ENCODE measurements around the gene P4HB. TPM values are rescaled to one million over a fixed set of nuclear protein-coding genes. Genes with fewer than 3 reads are reported as not detected.
A peak's percentile ranks its signal among the peaks of the same experiment; 100 is the strongest.

Gene P4HB
- total RNA-seq, 2 experiments from 2014 or later: 223 to 233 TPM

- H3K4me3 ChIP-seq (ENCODE audit: low read length): no peak overlapping the region
- ChIA-PET POLR2A (no interaction called here), CTCF (no interaction called here)
Observed at GRCh38 chr17:81839301-81839700, 21.0 kb downstream of the P4HB start.

GRCh38 chr17:81838753-81839255 is 21.5 kb downstream of the P4HB start:
- ATAC-seq (ENCODE audit: poor library complexity) (no peak), DNase-seq (no peak)
- Histone ChIP-seq H3K9me3 (ENCODE audit: control insufficient read depth in 1 of 2, insufficient read depth in 1 of 2, low read length in 2 of 2) (peaks cover 0 to 9% of the 10 kb centered on the region in 2 experiments), H3K4me1 (ENCODE audit: insufficient read depth, low read length) (peaks cover 4% of the 10 kb centered on the region), H3K36me3 (ENCODE audit: insufficient read depth, low read length) (peaks cover 12% of the 10 kb centered on the region), H3K27me3 (ENCODE audit: control insufficient read depth in 1 of 2, insufficient read depth in 2 of 2, low read length in 2 of 2) (no peaks in the 10 kb centered on the region), H3K4me3 (ENCODE audit: low read length) (no peak overlapping the region), H3K27ac (ENCODE audit: low read depth in 1 of 2, low read length in 2 of 2) (no peak overlapping the region)
- TF ChIP-seq CTCF (IDR thresholded peaks at IDR 0.05): no peak
- intact Hi-C loops (cut with DNase I, micrococcal nuclease): no loop called here
- H3K4me1 Mint-ChIP-seq (ENCODE audit: low read depth): peaks cover 1% of the 10 kb centered on the region
- CTCF ChIA-PET: no interaction called here
- H3K27me3 Mint-ChIP-seq: no peaks in the 10 kb centered on the region
- H3K4me3 Mint-ChIP-seq: no peak overlapping the region
- H3K9me3 Mint-ChIP-seq: no peaks in the 10 kb centered on the region
- H3K27ac Mint-ChIP-seq: no peak overlapping the region
- peaks cover 7% of the 10 kb centered on the region for H3K36me3 Mint-ChIP-seq (ENCODE audit: low read depth)
- POLR2A ChIA-PET: no interaction called here

More at GRCh38 chr17:81839301-81839700, 21.0 kb downstream of the P4HB start:
- no peak overlapping the region for H3K4me3 Mint-ChIP-seq
- no peak for TF ChIP-seq CTCF (IDR thresholded peaks at IDR 0.05)
- no peaks in the 10 kb centered on the region for H3K4me1 ChIP-seq (ENCODE audit: insufficient read depth, low read length)
- intact Hi-C loops (cut with DNase I, micrococcal nuclease): no loop called here
- peaks cover 0 to 12% of the 10 kb centered on the region in 2 experiments for H3K9me3 ChIP-seq (ENCODE audit: control insufficient read depth in 1 of 2, insufficient read depth in 1 of 2, low read length in 2 of 2)
- H3K4me1 Mint-ChIP-seq (ENCODE audit: low read depth): no peaks in the 10 kb centered on the region
- H3K36me3 Mint-ChIP-seq (ENCODE audit: low read depth): peaks cover 10% of the 10 kb centered on the region
- peaks cover 17% of the 10 kb centered on the region for H3K36me3 ChIP-seq (ENCODE audit: insufficient read depth, low read length)
- H3K27ac Mint-ChIP-seq: no peak overlapping the region
- no peak for DNase-seq
- no peak for ATAC-seq (ENCODE audit: poor library complexity)
- H3K9me3 Mint-ChIP-seq: no peaks in the 10 kb centered on the region
- no peaks in the 10 kb centered on the region for H3K27me3 Mint-ChIP-seq
- H3K27ac ChIP-seq (ENCODE audit: low read depth in 1 of 2, low read length in 2 of 2): no peak overlapping the region
- no peaks in the 10 kb centered on the region for H3K27me3 ChIP-seq (ENCODE audit: control insufficient read depth in 1 of 2, insufficient read depth in 2 of 2, low read length in 2 of 2)

GRCh38 chr17:81837641-81838040 is 22.7 kb downstream of the P4HB start:
- Histone ChIP-seq H3K4me3 (ENCODE audit: low read length) (no peak overlapping the region), H3K27me3 (ENCODE audit: control insufficient read depth in 1 of 2, insufficient read depth in 2 of 2, low read length in 2 of 2) (no peaks in the 10 kb centered on the region), H3K36me3 (ENCODE audit: insufficient read depth, low read length) (peaks cover under 1% of the 10 kb centered on the region), H3K27ac (ENCODE audit: low read depth in 1 of 2, low read length in 2 of 2) (no peak overlapping the region), H3K9me3 (ENCODE audit: control insufficient read depth in 1 of 2, insufficient read depth in 1 of 2, low read length in 2 of 2) (no peaks in the 10 kb centered on the region), H3K4me1 (ENCODE audit: insufficient read depth, low read length) (peaks cover 11% of the 10 kb centered on the region)
- H3K36me3 Mint-ChIP-seq (ENCODE audit: low read depth): no peaks in the 10 kb centered on the region
- no peaks in the 10 kb centered on the region for H3K9me3 Mint-ChIP-seq
- ATAC-seq (ENCODE audit: poor library complexity) (no peak), DNase-seq (peak in 2 of 14 experiments; percentile 57 to 63)
- no peak overlapping the region for H3K4me3 Mint-ChIP-seq
- intact Hi-C loops (cut with DNase I, micrococcal nuclease): no loop called here
- POLR2A ChIA-PET: no interaction called here
- TF ChIP-seq CTCF (IDR thresholded peaks at IDR 0.05): no peak
- H3K27ac Mint-ChIP-seq: no peak overlapping the region
- peaks cover 4% of the 10 kb centered on the region for H3K4me1 Mint-ChIP-seq (ENCODE audit: low read depth)
- CTCF ChIA-PET: no interaction called here
- H3K27me3 Mint-ChIP-seq: no peaks in the 10 kb centered on the region

Measured in CD4-positive, alpha-beta T cell (primary cell).